GM23338 (cell line): ENCODE data around the gene CHAD. TPM values are rescaled to one million over a fixed set of nuclear protein-coding genes. Genes with fewer than 3 reads are reported as not detected.

Source experiments
- ATAC-seq: fragments of 200-7000 bp; cut with Tn5 transposase; 3 replicates; pipeline ENCODE4 v1.9.1; 2020
- DNase-seq: peaks from one replicate; pipeline ENCODE4 v3.0.0-alpha.2; 2015; ENCODE audit warnings: low spot score
- H2AFZ ChIP-seq: fragments of 200-600 bp; sonication (generic); 2 replicates; pipeline ENCODE4 v1.8.0; 2016; ENCODE audit warnings: antibody characterized with exemption, mild to moderate bottlenecking, moderate library complexity
- H3F3A ChIP-seq: fragments of 200-600 bp; sonication (generic); replicated peaks from 2 replicates; pipeline ENCODE4 v1.8.0; 2017; ENCODE audit warnings: antibody characterized with exemption, mixed run types, low read depth
- H3K27ac ChIP-seq: fragments of 200-600 bp; sonication (generic); 2 replicates; pipeline ENCODE4 v1.6.1; 2016; ENCODE audit warnings: low read depth
- H3K27me3 ChIP-seq: fragments of 200-600 bp; sonication (generic); 2 replicates; pipeline ENCODE4 v1.8.0; 2016; ENCODE audit warnings: mild to moderate bottlenecking, mixed run types, moderate library complexity; ENCODE audit not compliant: insufficient read depth
- H3K36me3 ChIP-seq: fragments of 200-600 bp; sonication (generic); 2 replicates; pipeline ENCODE4 v1.8.0; 2016; ENCODE audit warnings: mild to moderate bottlenecking; ENCODE audit not compliant: insufficient read depth
- H3K4me1 ChIP-seq: fragments of 200-600 bp; sonication (generic); 2 replicates; pipeline ENCODE4 v1.8.0; 2016; ENCODE audit warnings: mild to moderate bottlenecking, moderate library complexity; ENCODE audit not compliant: insufficient read depth
- H3K4me2 ChIP-seq: fragments of 200-600 bp; sonication (generic); 2 replicates; pipeline ENCODE4 v1.7.1; 2017; ENCODE audit warnings: mixed run types
- H3K4me3 ChIP-seq: fragments of 200-600 bp; sonication (generic); 2 replicates; pipeline ENCODE4 v1.6.1; 2016; ENCODE audit warnings: mixed run types
- H3K79me2 ChIP-seq: fragments of 200-600 bp; sonication (generic); replicated peaks from 2 replicates; pipeline ENCODE4 v1.8.0; 2017; ENCODE audit warnings: mild to moderate bottlenecking; ENCODE audit not compliant: insufficient read depth
- H3K9me2 ChIP-seq: fragments of 200-600 bp; sonication (generic); 2 replicates; pipeline ENCODE4 v1.8.0; 2017; ENCODE audit not compliant: insufficient read depth
- H4K20me1 ChIP-seq: fragments of 200-600 bp; sonication (generic); replicated peaks from 2 replicates; pipeline ENCODE4 v1.8.0; 2017; ENCODE audit warnings: mild to moderate bottlenecking; ENCODE audit not compliant: insufficient read depth
- H3K27ac Mint-ChIP-seq: 2 replicates; pipeline ENCODE4 v1.8.0; 2020; ENCODE audit warnings: inconsistent platforms, mild to moderate bottlenecking, moderate library complexity, mixed read lengths
- H3K27me3 Mint-ChIP-seq: 3 replicates; pipeline ENCODE4 v1.8.0; 2022; ENCODE audit warnings: low read depth, mild to moderate bottlenecking, moderate library complexity, mixed read lengths, inconsistent platforms; ENCODE audit not compliant: insufficient read depth, poor library complexity
- H3K36me3 Mint-ChIP-seq: 3 replicates; pipeline ENCODE4 v1.8.0; 2021; ENCODE audit warnings: low read depth, mild to moderate bottlenecking, inconsistent platforms, moderate library complexity, mixed read lengths
- H3K4me1 Mint-ChIP-seq: 3 replicates; pipeline ENCODE4 v1.8.0; 2020; ENCODE audit warnings: mild to moderate bottlenecking, inconsistent platforms, mixed read lengths
- H3K4me3 Mint-ChIP-seq: 3 replicates; pipeline ENCODE4 v1.8.0; 2021; ENCODE audit warnings: moderate library complexity, mild to moderate bottlenecking, inconsistent platforms, mixed read lengths
- H3K9me3 Mint-ChIP-seq: 3 replicates; pipeline ENCODE4 v1.8.0; 2020; ENCODE audit warnings: moderate library complexity, mild to moderate bottlenecking, inconsistent platforms, mixed read lengths
- CREB1 ChIP-seq: fragments of 250-450 bp; sonication (Bioruptor Pico); IDR thresholded peaks from 2 replicates; pipeline ENCODE4 v1.5.0; 2020; ENCODE audit warnings: low read depth, mild to moderate bottlenecking, moderate library complexity
- CTCF ChIP-seq, 2 experiments: fragments of 200-600 bp in 1 of 2; sonication (generic) in 1 of 2; conservative IDR thresholded peaks; 2 replicates each; pipeline versions ENCODE4 v1.5.1 to v1.6.1; 2016 to 2017; ENCODE audit warnings: antibody characterized with exemption in 2 of 2, low read depth in 2 of 2, mild to moderate bottlenecking in 2 of 2, moderate library complexity in 1 of 2
- EZH2 ChIP-seq: fragments of 200-600 bp; sonication (generic); IDR thresholded peaks from one replicate; pipeline ENCODE4 v1.8.0; 2017; ENCODE audit warnings: antibody characterized with exemption, mild to moderate bottlenecking, low read depth; ENCODE audit not compliant: unreplicated experiment
- EZH2phosphoT487 ChIP-seq: fragments of 200-600 bp; sonication (generic); IDR thresholded peaks from one replicate; pipeline ENCODE4 v1.8.1; 2018; ENCODE audit warnings: antibody characterized with exemption; ENCODE audit not compliant: unreplicated experiment
- JUNB ChIP-seq: IDR thresholded peaks from one replicate; pipeline ENCODE4 v1.6.1; 2016; ENCODE audit warnings: antibody characterized with exemption; ENCODE audit not compliant: unreplicated experiment
- NANOG ChIP-seq: IDR thresholded peaks from 2 replicates; pipeline ENCODE4 v1.6.1; 2016; ENCODE audit warnings: antibody characterized with exemption, borderline replicate concordance
- POLR2AphosphoS5 ChIP-seq: IDR thresholded peaks from 2 replicates; pipeline ENCODE4 v1.6.1; 2016; ENCODE audit warnings: antibody characterized with exemption, low read depth
- STAT1 ChIP-seq: IDR thresholded peaks from one replicate; pipeline ENCODE4 v1.6.1; 2016; ENCODE audit warnings: antibody characterized with exemption; ENCODE audit not compliant: unreplicated experiment
- ZNF114 ChIP-seq: fragments of 250-450 bp; sonication (Bioruptor Pico); IDR thresholded peaks from 2 replicates; pipeline ENCODE4 v1.5.0; 2020; ENCODE audit warnings: mild to moderate bottlenecking, moderate library complexity
- ZNF331 ChIP-seq: fragments of 250-450 bp; sonication (Bioruptor Pico); IDR thresholded peaks from 2 replicates; pipeline ENCODE4 v1.5.0; 2020; ENCODE audit warnings: low read depth, mild to moderate bottlenecking, moderate library complexity
- polyA plus RNA-seq: library from polyadenylated mRNA; unstranded; fragments of >200 nt; fragmentation: Nextera tagmentation; extraction: Ambion mirVana; gene quantifications from 2 replicates; pipeline ENCODE4 v1.2.1, GENCODE V29; 2016
- total RNA-seq: library from RNA; depleted of rRNA; stranded (reverse); fragments of >200 nt; shearing (Covaris generic); gene quantifications from 2 replicates; pipeline ENCODE4 v1.2.3, GENCODE V29; 2014
- TF ChIP-seq, protein P1 (sequence below): IDR thresholded peaks from 2 replicates; pipeline ENCODE4 v1.6.1; 2016; ENCODE audit warnings: antibody characterized with exemption
- TF ChIP-seq, protein P2 (sequence below): fragments of 250-450 bp; sonication (Bioruptor Pico); IDR thresholded peaks from 2 replicates; pipeline ENCODE4 v1.5.0; 2020; ENCODE audit warnings: mild to moderate bottlenecking, moderate library complexity
- TF ChIP-seq, protein P3 (sequence below): IDR thresholded peaks from one replicate; pipeline ENCODE4 v1.6.1; 2018; ENCODE audit warnings: antibody characterized with exemption; ENCODE audit not compliant: unreplicated experiment

Gene CHAD
- total and polyA plus RNA-seq, 2 experiments from 2014 or later: 0.18 TPM; not detected in 1

DNA sequence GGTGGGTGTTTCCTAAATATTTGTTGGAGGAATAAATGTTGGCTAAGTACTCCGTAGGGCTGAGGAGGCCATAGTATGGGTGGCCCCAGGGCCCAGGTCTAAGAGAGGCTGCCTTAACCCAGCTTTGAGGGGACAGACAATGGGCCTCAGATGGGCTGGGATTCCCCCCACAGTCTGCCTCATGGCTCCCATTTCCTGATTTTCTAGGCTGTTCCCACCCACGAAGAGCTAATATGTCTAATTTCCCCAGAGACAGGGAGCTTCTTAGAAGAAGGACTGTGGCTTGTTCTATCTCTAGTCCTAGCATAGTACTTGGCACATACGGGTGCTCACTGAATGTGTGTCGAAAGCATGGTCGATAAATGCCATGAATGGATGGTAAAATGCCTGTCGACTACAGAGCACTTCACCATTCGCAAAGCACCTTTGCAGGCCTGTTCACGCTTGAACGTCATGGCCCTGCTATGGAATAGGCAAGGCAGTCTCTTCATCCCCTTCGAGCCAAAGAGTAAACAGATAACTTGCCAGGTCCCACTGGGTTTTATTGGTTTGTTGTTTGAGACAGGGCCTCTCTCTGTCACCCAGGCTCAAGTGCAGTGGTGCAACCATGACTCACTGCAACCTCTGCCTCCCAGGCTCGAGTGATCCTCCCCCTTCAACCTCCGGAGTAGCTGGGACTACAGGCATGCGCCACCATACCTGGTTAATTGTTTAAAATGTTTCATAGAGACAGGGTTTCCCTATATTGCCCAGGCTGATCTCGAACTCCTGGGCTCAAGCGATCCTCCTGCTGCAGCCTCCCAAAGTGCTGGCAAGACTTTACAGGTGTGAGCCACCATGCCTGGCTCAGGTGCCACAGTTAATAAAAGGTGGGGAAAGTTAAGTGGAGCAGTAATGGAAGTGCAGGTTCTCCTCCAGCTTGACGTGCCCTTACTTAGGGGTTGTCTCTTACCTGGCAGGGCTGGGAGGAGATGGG is 9.7 kb downstream of the CHAD start:
- H3K36me3 Mint-ChIP-seq: no peaks in the 10 kb centered on the region
- DNase-seq (no peak), ATAC-seq (no peak)
- Histone ChIP-seq H3K27me3 (no peaks in the 10 kb centered on the region), H3K36me3 (no peaks in the 10 kb centered on the region), H2AFZ (no peak overlapping the region), H4K20me1 (no peaks in the 10 kb centered on the region), H3F3A (no peaks in the 10 kb centered on the region), H3K4me1 (no peaks in the 10 kb centered on the region), H3K79me2 (no peaks in the 10 kb centered on the region), H3K9me2 (no peaks in the 10 kb centered on the region), H3K4me2 (no peak overlapping the region), H3K27ac (no peak overlapping the region), H3K4me3 (no peak overlapping the region)
- H3K9me3 Mint-ChIP-seq: no peaks in the 10 kb centered on the region
- no peaks in the 10 kb centered on the region for H3K4me1 Mint-ChIP-seq
- no peak overlapping the region for H3K27ac Mint-ChIP-seq
- no peak overlapping the region for H3K4me3 Mint-ChIP-seq
- TF ChIP-seq ZNF114 (CRISPR knock-in tag) (no peak), EZH2phosphoT487 (no peak), ZNF331 (no peak), CREB1 (CRISPR knock-in tag) (no peak), CTCF (conservative IDR thresholded peaks at IDR 0.05; ENCODE audit: low read depth in 2 of 2) (no peak), JUNB (no peak), STAT1 (no peak), POLR2AphosphoS5 (no peak), EZH2 (no peak), NANOG (no peak)
- TF ChIP-seq, protein P1, sequence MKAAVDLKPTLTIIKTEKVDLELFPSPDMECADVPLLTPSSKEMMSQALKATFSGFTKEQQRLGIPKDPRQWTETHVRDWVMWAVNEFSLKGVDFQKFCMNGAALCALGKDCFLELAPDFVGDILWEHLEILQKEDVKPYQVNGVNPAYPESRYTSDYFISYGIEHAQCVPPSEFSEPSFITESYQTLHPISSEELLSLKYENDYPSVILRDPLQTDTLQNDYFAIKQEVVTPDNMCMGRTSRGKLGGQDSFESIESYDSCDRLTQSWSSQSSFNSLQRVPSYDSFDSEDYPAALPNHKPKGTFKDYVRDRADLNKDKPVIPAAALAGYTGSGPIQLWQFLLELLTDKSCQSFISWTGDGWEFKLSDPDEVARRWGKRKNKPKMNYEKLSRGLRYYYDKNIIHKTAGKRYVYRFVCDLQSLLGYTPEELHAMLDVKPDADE: no peak
- TF ChIP-seq, protein P2, sequence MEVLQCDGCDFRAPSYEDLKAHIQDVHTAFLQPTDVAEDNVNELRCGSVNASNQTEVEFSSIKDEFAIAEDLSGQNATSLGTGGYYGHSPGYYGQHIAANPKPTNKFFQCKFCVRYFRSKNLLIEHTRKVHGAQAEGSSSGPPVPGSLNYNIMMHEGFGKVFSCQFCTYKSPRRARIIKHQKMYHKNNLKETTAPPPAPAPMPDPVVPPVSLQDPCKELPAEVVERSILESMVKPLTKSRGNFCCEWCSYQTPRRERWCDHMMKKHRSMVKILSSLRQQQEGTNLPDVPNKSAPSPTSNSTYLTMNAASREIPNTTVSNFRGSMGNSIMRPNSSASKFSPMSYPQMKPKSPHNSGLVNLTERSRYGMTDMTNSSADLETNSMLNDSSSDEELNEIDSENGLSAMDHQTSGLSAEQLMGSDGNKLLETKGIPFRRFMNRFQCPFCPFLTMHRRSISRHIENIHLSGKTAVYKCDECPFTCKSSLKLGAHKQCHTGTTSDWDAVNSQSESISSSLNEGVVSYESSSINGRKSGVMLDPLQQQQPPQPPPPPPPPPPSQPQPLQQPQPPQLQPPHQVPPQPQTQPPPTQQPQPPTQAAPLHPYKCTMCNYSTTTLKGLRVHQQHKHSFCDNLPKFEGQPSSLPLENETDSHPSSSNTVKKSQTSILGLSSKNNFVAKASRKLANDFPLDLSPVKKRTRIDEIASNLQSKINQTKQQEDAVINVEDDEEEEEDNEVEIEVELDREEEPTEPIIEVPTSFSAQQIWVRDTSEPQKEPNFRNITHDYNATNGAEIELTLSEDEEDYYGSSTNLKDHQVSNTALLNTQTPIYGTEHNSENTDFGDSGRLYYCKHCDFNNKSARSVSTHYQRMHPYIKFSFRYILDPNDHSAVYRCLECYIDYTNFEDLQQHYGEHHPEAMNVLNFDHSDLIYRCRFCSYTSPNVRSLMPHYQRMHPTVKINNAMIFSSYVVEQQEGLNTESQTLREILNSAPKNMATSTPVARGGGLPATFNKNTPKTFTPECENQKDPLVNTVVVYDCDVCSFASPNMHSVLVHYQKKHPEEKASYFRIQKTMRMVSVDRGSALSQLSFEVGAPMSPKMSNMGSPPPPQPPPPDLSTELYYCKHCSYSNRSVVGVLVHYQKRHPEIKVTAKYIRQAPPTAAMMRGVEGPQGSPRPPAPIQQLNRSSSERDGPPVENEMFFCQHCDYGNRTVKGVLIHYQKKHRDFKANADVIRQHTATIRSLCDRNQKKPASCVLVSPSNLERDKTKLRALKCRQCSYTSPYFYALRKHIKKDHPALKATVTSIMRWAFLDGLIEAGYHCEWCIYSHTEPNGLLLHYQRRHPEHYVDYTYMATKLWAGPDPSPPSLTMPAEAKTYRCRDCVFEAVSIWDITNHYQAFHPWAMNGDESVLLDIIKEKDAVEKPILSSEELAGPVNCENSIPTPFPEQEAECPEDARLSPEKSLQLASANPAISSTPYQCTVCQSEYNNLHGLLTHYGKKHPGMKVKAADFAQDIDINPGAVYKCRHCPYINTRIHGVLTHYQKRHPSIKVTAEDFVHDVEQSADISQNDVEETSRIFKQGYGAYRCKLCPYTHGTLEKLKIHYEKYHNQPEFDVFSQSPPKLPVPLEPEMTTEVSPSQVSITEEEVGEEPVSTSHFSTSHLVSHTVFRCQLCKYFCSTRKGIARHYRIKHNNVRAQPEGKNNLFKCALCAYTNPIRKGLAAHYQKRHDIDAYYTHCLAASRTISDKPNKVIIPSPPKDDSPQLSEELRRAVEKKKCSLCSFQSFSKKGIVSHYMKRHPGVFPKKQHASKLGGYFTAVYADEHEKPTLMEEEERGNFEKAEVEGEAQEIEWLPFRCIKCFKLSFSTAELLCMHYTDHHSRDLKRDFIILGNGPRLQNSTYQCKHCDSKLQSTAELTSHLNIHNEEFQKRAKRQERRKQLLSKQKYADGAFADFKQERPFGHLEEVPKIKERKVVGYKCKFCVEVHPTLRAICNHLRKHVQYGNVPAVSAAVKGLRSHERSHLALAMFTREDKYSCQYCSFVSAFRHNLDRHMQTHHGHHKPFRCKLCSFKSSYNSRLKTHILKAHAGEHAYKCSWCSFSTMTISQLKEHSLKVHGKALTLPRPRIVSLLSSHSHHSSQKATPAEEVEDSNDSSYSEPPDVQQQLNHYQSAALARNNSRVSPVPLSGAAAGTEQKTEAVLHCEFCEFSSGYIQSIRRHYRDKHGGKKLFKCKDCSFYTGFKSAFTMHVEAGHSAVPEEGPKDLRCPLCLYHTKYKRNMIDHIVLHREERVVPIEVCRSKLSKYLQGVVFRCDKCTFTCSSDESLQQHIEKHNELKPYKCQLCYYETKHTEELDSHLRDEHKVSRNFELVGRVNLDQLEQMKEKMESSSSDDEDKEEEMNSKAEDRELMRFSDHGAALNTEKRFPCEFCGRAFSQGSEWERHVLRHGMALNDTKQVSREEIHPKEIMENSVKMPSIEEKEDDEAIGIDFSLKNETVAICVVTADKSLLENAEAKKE (CRISPR knock-in tag): no peak
- TF ChIP-seq, protein P3, sequence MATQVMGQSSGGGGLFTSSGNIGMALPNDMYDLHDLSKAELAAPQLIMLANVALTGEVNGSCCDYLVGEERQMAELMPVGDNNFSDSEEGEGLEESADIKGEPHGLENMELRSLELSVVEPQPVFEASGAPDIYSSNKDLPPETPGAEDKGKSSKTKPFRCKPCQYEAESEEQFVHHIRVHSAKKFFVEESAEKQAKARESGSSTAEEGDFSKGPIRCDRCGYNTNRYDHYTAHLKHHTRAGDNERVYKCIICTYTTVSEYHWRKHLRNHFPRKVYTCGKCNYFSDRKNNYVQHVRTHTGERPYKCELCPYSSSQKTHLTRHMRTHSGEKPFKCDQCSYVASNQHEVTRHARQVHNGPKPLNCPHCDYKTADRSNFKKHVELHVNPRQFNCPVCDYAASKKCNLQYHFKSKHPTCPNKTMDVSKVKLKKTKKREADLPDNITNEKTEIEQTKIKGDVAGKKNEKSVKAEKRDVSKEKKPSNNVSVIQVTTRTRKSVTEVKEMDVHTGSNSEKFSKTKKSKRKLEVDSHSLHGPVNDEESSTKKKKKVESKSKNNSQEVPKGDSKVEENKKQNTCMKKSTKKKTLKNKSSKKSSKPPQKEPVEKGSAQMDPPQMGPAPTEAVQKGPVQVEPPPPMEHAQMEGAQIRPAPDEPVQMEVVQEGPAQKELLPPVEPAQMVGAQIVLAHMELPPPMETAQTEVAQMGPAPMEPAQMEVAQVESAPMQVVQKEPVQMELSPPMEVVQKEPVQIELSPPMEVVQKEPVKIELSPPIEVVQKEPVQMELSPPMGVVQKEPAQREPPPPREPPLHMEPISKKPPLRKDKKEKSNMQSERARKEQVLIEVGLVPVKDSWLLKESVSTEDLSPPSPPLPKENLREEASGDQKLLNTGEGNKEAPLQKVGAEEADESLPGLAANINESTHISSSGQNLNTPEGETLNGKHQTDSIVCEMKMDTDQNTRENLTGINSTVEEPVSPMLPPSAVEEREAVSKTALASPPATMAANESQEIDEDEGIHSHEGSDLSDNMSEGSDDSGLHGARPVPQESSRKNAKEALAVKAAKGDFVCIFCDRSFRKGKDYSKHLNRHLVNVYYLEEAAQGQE: no peak
- no peaks in the 10 kb centered on the region for H3K27me3 Mint-ChIP-seq
